G401.6 (cell line): Measurements from ENCODE around the gene SCT.

Source experiments
- FAIRE-seq: peaks from 2 replicates; lab custom pipeline; 2012; peaks lifted over from hg19 to GRCh38; lab: Jason Lieb, UNC

SCT gene

DNA sequence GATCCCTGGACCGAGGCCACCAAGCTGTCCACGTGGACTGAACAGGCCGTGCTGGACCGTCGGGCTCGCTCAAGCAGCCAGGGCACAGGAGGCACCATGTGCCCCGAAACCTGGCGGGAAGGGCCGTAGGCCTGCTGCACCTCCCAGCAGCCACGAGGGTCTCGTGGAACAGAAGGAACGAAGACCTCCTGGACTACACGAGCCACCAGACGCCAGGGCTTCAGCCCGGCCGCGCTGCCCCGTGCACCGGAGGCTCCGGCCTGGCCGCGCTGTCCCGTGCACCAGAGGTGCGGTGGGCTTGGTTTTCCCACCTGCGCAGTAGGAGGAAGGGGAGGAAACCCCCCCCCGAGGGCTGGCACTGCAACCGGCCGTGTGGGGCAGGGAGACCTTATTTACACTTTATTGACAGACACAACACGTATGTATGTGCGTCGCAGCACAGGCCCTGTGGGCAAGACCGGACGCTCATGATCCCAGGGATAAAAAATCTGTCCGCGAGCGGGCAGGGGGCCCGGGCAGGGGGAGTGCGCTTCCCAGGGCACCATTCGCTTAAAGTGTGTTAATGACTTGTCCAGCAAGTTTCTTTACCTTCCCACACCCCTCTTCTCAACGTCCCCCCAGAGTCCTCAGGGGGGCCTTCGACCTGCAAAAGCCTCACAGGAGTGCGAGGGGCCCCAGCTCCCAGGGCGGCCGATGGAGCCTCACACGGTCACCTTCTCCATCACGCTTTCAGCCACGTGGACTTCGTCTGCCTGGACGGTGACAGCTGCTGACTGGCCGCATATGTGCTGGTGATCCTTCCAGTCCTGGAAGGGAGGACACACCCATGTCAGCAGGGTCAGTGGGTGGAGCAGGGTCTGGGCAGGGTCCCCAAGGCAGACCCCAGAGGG is 17.1 kb upstream of the SCT start:
- no peak for FAIRE-seq

DNA sequence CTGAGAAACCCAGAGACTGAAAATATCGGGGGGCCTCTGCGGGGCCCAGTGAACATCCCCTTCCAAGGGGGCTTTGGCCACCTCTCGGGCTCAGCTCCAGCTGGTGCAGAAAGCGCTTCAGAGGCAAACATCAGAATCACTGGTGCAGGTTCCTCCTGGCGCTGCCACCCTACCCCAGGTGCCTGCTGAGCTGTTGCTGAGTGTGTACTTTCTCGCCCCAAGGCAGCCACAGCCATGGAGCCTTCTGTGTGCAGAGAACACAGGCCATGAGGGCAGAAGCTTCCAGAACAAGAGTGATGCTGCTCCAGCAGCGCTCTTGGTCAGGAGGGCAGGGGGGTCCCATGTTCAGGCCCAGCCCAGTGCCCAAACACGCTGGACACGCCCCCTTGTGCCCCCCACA is 16.4 kb upstream of the SCT start:
- no peak for FAIRE-seq

DNA sequence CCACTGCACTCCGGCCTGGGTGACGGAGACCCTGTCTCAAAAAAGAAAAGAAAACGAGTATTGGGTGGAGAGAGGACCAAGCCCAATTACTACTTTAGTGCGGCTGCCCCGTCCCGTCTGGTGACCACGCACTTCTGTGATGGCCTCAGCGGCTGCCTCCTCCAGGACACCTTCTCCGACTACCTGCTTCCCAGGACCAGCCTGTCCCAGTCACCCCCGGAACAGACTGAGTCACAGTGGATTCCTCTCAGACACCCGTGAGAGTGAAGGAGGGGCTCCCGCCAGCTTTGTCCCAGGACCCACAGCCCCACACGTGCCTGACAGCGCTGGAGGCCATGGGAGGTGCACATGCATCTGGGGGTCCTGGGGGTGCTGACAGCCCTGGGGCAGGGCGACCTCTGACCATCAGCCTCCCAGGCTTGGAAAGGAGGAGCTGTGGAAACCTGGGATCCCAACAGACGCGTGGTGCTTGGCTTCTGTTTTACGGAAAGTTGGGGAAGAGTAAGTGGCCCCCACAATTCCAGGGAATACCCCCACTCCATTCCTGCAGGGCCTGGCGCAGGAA is 14.9 kb upstream of the SCT start:
- no peak for FAIRE-seq

DNA sequence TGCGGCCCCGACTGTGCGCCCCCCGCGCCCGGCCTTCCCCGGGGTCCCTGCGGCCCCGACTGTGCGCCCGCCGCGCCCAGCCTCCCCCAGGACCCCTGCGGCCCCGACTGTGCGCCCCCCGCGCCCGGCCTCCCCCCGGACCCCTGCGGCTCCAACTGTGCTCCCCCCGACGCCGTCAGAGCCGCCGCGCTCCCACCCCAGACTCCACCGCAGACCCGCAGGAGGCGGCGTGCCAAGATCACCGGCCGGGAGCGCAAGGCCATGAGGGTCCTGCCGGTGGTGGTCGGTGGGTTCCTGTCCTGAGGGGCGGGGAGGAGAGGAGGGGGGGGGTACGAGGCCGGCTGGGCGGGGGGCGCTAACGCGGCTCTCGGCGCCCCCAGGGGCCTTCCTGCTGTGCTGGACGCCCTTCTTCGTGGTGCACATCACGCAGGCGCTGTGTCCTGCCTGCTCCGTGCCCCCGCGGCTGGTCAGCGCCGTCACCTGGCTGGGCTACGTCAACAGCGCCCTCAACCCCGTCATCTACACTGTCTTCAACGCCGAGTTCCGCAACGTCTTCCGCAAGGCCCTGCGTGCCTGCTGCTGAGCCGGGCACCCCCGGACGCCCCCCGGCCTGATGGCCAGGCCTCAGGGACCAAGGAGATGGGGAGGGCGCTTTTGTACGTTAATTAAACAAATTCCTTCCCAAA is 13.2 kb upstream of the SCT start:
- no peak for FAIRE-seq

DNA sequence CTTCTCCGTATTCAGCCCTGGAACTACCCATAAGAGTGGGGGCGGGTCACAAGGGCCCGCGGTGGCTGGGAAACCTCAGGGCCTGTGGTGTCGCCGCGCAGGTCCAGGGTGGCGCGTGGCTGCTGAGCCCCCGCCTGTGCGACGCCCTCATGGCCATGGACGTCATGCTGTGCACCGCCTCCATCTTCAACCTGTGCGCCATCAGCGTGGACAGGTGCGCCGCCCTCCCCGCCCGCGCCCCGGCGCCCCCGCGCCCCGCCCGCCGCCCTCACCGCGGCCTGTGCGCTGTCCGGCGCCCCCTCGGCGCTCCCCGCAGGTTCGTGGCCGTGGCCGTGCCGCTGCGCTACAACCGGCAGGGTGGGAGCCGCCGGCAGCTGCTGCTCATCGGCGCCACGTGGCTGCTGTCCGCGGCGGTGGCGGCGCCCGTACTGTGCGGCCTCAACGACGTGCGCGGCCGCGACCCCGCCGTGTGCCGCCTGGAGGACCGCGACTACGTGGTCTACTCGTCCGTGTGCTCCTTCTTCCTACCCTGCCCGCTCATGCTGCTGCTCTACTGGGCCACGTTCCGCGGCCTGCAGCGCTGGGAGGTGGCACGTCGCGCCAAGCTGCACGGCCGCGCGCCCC is 12.5 kb upstream of the SCT start:
- no peak for FAIRE-seq

DNA sequence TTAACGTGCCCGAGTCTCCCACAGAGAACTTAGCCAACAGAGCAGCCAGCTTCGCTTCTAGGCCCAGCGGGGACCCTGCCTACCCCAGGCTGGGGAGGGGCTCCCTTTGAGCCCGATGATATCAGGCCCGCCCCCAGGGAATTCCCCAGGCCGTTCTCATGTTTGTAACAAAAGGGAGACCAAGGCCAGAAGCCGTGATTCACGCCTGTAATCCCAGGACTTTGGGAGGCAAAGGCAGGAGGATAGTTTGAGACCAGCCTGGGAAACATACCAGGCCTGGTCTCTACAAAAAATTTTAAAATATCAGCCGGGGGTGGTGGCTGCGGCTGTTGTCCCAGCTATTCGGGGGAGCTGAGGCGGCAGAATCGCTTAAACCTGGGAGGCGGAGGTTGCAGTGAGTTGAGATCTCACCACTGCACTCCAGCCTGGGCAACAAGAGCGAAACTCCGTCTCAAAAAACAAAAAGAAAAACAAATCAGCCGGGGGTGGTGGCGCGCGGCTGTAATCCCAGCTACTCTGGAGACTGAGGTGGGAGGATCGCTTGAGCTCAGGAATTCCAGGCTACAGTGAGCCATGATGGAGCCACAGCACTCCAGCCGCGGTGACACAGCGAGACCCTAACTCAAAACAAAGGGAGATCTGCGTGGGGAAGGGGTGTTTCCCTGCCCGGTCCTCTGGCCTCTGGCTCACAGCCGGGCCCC is 11.8 kb upstream of the SCT start:
- FAIRE-seq: no peak

DNA sequence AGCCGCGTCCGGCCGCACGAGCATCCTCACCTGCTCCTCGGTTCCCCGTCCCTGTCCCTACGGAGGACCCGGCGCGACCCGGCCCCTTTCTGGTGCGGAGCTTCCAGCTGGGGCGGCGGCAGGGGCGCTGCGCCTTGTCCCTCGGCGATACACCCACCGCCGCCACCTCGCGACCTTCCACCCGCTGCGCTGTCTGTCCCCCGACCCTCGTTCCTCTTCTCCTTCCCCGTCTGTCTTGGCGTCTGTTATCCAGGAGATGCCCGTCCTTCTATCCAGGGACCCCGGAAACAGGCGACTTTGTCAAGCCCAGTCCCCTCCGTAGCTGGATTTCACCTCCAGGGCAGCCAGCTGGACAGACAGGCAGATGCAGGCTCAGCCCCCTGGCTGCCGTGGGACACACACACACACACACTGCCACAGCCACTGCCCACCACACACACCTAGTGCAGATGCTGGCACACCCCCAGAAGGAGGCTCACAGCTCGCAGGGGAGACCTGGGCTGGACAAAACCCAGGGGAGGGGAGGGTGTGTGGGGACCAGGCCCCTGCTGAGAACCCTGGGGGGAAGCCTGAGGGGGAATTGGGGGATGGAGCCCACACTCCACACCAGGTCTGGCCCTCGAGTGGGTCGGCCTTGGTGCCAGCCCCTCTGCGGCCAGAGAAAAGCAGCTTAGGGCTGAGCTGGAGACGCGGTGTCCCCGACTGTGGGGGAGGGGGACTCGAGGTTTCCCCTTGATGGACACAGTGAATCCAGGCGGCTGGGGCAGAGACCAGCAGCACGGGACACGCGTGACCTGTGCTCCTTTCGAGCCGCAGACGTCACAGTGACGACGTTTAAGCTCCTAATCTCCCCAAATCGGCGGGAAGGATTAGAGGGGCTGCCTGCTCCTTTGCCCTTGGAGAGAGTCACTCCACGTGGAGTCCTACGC is 10.9 kb upstream of the SCT start:
- no peak for FAIRE-seq

DNA sequence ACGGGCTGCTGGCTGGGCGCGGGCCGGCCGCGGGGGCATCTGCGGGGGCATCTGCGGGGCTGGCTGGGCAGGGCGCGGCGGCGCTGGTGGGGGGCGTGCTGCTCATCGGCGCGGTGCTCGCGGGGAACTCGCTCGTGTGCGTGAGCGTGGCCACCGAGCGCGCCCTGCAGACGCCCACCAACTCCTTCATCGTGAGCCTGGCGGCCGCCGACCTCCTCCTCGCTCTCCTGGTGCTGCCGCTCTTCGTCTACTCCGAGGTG is 10.3 kb upstream of the SCT start:
- FAIRE-seq: no peak

DNA sequence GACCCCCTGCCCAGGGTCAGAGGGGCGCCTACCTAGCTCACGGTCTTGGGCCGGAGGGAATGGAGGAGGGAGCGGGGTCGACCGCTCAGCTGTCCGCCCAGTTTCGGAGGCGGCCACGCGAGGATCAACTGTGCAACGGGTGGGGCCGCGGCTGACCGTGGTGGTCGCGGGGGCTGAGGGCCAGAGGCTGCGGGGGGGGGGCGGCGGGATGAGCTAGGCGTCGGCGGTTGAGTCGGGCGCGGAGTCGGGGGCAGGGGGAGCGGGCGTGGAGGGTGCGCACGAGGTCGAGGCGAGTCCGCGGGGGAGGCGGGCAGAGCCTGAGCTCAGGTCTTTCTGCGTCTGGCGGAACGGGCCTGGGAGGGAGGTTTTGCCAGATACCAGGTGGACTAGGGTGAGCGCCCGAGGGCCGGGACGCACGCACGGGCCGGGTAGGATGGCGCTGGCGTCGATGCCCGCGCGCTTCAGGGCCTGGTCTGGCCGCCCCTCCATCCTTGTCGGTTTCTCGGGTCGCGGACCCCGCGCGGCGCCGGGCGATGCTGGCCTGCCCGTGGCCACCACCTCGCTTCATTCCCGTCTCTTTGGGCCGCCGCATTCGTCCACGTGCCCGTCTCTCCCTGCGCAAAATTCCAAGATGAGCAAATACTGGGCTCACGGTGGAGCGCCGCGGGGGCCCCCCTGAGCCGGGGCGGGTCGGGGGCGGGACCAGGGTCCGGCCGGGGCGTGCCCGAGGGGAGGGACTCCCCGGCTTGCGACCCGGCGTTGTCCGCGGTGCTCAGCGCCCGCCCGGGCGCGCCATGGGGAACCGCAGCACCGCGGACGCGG is 9.7 kb upstream of the SCT start, which contains the start of gene DRD4:
TSS of gene DRD4 (plus strand) at position 759 of the 822 bp plus-strand sequence. CDS start at position 795, 36 bp downstream.
- no peak for FAIRE-seq

DNA sequence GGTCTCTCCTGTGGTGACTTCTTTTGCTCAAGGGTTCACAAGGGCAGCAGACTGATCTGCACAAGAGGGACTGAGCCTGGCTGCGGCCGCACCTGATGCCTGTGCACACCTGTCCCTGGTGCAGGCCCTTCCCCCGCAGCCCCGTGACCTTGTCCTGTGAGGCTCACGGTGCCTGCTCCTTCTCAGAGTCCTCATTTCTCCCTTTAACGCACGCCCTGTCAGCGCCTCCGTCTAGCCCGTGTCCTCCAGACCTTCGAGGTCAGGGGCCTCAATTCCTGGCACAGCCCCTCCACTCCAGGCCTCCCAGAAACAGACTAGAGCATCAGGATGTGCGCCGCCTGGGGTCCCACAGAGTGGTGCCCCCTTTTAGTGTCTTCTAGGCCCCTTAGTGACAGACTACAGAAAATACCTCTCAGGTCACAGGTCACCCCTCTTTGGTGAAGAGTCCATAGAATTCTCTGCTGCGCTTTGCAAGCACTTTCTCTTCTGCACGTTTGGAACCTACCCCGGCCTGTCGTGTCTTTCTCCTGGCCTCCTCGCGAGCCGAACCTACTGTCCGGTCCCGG is 9.0 kb upstream of the SCT start:
- FAIRE-seq: no peak

DNA sequence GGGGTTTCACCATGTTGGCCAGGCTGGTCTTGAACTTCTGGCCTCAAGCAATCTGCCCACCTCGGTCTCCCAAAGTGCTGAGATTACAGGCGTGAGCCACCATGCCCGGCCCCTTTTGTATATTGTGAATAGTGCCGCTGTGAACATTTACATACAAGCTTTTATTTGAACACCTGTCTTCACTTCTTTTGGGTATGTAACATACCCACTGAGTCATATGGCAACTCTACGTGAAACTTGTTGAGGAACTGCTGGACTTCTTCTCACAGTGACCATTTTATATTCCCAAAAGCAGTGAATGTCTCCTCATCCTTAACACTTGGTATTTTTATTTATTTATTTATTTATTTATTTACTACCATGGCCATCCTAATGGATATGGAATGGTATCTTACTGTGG is 3.9 kb upstream of the SCT start:
- FAIRE-seq: no peak

DNA sequence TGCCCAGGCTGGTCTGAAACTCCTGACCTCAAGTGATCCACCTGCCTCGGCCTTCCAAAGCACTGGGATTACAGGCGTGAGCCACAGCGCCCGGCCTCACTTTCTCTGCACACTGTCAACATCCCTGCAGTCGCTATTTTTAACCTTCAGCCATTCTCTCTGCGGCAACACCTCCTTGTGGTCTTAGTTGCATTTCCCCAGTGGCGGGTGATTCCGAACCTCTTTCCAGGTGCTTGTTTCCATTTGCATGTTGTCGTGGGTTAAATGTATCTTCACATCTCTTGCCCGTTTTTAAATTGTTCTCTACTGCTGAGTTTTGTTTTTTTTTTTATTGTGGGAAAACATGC is 2.2 kb upstream of the SCT start:
- no peak for FAIRE-seq

DNA sequence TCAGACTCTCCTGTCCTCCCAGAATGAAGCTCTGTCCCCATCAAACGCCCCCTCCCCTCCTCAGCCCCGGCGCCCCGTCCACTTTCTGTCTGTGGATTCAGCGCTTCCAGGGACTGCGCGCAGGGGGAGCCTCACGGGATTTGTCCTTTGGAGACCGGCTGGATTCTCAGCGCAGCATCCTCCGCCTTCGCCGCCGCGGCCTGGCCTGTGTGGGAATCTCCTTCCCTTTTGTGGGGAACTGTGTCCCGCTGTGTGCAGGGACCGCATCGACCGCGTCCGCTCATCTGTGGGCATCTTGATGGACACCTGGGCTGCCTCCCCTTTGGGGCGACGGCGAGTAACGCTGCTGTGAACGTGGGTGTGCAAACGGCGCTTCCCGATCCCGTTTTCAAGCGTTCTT is 1.1 kb upstream of the SCT start:
- FAIRE-seq: no peak

DNA sequence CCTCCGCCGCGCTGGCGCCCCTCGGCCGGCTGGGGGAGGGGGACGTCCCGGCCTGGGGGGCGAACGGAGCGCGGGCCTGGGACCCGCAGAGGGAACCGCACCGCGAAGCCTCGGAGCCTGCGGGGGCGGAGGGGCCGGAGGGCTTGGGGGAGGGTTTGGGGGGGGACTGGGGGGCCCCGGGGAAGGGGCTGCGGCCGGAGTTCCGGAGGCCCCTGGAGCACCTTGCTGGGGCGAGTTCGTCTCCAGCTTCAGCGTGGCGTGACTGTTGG is 261 bp upstream of the SCT start:
- FAIRE-seq: no peak

DNA sequence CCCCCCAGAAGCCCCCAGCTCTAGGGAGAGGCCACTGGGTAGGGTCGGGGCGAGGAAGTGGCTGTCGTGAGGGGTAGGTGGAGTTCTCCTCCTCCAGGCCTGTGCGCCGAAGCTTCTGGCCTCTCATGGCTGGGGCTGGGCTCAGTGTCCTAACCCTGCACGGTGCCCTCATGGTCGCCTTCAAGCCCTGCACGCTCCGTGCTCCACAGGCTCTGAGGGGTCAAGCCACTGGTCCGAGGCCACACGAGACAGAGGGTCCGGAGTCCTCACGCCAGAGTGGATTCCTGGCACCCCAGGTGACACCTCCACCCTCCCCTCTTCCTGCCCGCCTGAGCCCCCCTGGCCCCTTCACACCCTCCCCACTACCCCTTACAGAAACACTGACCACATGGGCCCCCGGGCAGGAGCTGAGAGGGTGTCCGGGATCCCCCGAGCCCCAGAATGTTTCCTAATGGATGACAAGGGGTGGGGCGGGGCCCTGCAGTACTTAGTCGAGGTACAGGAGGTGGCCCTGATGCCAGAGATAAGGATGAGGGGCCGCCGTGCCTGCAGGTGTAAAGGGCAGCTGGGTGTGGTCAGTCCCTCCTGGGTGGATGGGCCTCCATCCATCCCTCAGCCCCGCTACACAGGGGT is 1.2 kb downstream of the SCT start:
- no peak for FAIRE-seq

DNA sequence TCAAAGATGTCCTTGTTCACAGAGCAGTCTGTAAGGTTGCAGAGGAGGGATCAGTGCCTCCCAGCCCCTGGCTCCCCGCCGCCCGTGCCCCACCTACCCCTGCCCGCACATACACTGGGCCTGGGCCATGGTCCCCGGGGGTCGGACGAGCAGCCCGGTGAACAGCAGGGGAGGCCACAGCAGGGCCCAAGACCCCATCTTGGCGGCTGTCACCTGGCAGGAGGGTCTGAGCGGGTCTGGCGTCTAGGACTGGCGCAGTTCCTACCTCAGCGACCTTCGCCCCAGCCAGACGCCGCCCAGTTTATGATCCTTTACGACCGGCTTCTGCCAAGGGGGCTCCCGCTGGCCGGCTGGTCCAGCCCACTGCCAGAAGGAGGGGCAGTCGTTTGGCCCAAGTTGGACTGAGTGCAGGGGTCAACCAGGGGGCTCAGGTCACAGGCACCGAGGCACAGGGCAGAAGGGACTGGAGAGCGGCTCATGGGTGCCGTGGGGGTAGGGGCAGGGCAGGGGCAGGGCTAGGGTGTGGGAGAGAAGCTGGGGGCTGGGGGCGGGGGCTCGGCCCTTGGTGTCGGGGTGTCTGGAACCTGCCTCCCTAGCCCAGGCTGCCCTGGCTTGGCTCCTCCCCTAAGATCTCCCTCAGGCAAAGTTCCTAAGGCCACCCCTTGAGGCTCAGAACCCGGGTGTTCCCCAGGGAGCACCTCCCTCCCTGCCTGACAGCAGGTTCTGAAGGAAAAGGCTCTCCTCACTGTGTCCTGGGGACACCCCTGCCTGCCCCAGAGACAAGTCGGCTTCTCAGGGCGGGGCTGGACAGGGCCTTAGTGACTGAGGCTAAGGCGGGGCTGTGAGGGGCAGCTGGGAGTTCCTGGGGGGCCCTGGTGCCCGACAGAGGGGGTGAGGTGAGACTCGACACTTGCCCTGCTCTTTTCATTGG is 2.0 kb downstream of the SCT start, which contains the start of gene CDHR5:
TSS of gene CDHR5 (minus strand) at position 251 of the 931 bp plus-strand sequence. CDS start at position 198, 53 bp downstream.
- no peak for FAIRE-seq

DNA sequence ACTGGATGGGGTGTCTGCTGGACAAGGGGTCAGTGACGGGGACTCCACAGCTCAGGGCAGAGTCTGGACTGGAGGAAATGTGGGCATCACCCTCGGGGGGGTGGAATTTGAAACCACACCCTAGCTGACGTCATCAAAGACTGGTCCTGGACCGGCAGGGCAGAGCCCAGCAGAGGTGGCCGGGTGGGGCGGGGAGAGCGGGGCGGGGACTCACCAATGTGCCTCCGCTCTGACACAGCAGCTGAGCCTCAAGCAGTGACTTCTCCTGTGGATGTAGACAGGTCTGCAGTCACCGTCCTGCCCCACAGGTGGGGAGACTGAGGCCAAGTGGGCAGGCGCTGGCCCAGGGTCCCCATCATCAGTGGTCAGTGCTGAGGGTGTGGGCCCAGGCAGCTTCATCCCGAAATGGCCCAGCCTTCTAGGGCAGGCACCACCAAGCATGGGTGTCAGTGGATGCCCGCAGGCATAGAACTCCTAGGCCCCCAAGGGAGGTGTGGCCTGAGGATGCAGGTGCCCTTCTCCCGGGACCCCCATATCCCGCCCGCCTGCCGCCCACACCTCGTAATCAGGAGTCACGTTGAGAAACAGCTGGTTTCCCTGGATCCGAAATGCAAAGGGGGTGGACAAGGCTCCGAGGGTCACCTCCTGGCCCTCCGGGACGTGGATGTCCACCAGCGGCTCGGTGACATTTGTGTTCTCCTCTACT is 2.8 kb downstream of the SCT start:
- FAIRE-seq: no peak

DNA sequence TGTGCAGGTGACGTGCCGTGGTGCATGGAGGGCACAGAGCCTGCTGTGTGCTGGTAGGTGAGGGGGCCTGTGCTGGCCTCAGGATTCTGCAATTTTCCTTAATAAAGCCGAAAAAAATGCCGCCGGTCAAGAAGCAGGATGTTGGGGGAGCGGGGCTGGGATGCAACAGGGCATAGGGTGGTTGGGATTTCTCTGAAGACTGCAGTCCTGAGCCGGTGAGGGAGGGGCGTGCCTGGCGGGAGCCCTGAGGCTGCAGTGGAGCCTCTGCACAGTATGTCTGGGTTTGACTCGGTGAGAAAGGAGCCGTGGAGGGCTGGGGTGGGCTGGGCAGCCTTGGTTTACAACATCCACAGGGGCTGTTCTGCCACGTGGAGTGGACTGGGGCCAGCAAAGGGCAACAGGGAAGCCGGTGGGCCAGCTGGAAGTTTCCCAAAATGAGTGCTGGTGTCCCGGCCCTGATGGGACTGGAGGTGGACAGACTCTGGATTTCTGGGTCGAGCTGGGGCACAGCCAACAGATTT is 3.6 kb downstream of the SCT start:
- FAIRE-seq: no peak
